ENCODE data around the gene ARID5B.

Gene ARID5B

GRCh38 chr10:62036186-62037081 lies 134.9 kb downstream of the ARID5B start:
- no peak for DNase-seq (ENCODE audit: low read depth)

GRCh38 chr10:62037166-62037831 lies 135.8 kb downstream of the ARID5B start:
- no peak for DNase-seq (ENCODE audit: low read depth)

- no peak for DNase-seq (ENCODE audit: low read depth)
These were observed 136.6 kb downstream of the ARID5B start for GRCh38 chr10:62037890-62038608.

GRCh38 chr10:62038609-62039190 lies 137.2 kb downstream of the ARID5B start:
- DNase-seq (ENCODE audit: low read depth) = peak; percentile 54

GRCh38 chr10:62039954-62040353 lies 138.5 kb downstream of the ARID5B start:
- DNase-seq (ENCODE audit: low read depth) = no peak

- no peak for DNase-seq (ENCODE audit: low read depth)
These were observed 139.4 kb downstream of the ARID5B start for GRCh38 chr10:62040881-62041280.

GRCh38 chr10:62043421-62044021 lies 142.0 kb downstream of the ARID5B start:
- DNase-seq (ENCODE audit: low read depth) = no peak

GRCh38 chr10:62044566-62044965 lies 143.1 kb downstream of the ARID5B start:
- DNase-seq (ENCODE audit: low read depth) = no peak

GRCh38 chr10:62045765-62046521 lies 144.4 kb downstream of the ARID5B start:
- no peak for DNase-seq (ENCODE audit: low read depth)

- no peak for DNase-seq (ENCODE audit: low read depth)
These were observed 145.2 kb downstream of the ARID5B start for GRCh38 chr10:62046522-62047227.

- DNase-seq (ENCODE audit: low read depth) = no peak
These were observed 145.9 kb downstream of the ARID5B start for GRCh38 chr10:62047228-62047892.

GRCh38 chr10:62047960-62048383 lies 146.5 kb downstream of the ARID5B start:
- DNase-seq (ENCODE audit: low read depth) = peak; percentile 28

GRCh38 chr10:62048470-62048869 lies 147.0 kb downstream of the ARID5B start:
- DNase-seq (ENCODE audit: low read depth) = no peak

- peak; percentile 72 for DNase-seq (ENCODE audit: low read depth)
These were observed 147.6 kb downstream of the ARID5B start for GRCh38 chr10:62048919-62049623.

GRCh38 chr10:62049624-62050345 lies 148.3 kb downstream of the ARID5B start:
- no peak for DNase-seq (ENCODE audit: low read depth)

GRCh38 chr10:62050346-62050892 lies 148.9 kb downstream of the ARID5B start:
- DNase-seq (ENCODE audit: low read depth) = no peak

- peak; percentile 70 for DNase-seq (ENCODE audit: low read depth)
These were observed 149.5 kb downstream of the ARID5B start for GRCh38 chr10:62050893-62051433.

GRCh38 chr10:62052276-62052675 lies 150.8 kb downstream of the ARID5B start:
- no peak for DNase-seq (ENCODE audit: low read depth)

All from activated T-helper 9 cell treated with anti-CD3 and anti-CD28 coated beads, Interleukin-2, amount 50 U/mL, for 16 hours (primary cell).